Measurements from ENCODE around the gene MYMK.

GRCh38 chr9:133535306-133535877, 10.6 kb upstream of the MYMK start:
- TF ChIP-seq, protein P1, sequence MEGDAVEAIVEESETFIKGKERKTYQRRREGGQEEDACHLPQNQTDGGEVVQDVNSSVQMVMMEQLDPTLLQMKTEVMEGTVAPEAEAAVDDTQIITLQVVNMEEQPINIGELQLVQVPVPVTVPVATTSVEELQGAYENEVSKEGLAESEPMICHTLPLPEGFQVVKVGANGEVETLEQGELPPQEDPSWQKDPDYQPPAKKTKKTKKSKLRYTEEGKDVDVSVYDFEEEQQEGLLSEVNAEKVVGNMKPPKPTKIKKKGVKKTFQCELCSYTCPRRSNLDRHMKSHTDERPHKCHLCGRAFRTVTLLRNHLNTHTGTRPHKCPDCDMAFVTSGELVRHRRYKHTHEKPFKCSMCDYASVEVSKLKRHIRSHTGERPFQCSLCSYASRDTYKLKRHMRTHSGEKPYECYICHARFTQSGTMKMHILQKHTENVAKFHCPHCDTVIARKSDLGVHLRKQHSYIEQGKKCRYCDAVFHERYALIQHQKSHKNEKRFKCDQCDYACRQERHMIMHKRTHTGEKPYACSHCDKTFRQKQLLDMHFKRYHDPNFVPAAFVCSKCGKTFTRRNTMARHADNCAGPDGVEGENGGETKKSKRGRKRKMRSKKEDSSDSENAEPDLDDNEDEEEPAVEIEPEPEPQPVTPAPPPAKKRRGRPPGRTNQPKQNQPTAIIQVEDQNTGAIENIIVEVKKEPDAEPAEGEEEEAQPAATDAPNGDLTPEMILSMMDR (IDR thresholded peaks at IDR 0.05): no peak
- no peak for TF ChIP-seq POLR2A (IDR thresholded peaks at IDR 0.05)
